ENCODE data around the gene RANBP9. TPM values are rescaled to one million over a fixed set of nuclear protein-coding genes. Genes with fewer than 3 reads are reported as not detected.

RANBP9 gene
- total RNA-seq, 1 donor from 2014 or later = 50.6 TPM

DNA sequence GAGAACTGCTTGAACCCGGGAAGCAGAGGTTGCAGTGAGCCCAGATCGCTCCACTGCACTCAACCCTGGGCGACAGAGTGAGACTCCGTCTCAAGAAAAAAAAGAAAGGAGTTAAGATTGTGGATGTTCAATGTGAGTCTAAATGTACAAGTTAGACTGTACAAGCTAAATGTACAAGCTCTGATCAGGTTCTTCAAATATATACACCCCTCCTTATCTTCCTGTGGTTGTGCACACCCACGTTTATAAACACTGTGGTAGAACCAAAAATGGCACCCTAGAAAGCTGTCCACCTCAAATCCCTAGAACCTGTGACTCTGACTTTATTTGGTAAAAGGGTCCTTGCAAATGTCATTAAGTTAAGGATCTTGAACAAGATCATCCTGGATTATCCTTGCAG is 11.2 kb upstream of the RANBP9 start:
- H3K9me3 ChIP-seq = no peaks in the 10 kb centered on the region
- no peaks in the 10 kb centered on the region for H3K4me1 ChIP-seq
- H3K27me3 ChIP-seq = no peaks in the 10 kb centered on the region
- intact Hi-C loops (cut with DNase I) = no loop called here
- H3K27ac ChIP-seq = no peak overlapping the region
- TF ChIP-seq POLR2AphosphoS5 (IDR thresholded peaks at IDR 0.05; ENCODE audit: insufficient read depth in 1 of 2, low read depth in 1 of 2) (no peak), POLR2A (IDR thresholded peaks at IDR 0.05) (no peak)
- TF ChIP-seq, protein P1, sequence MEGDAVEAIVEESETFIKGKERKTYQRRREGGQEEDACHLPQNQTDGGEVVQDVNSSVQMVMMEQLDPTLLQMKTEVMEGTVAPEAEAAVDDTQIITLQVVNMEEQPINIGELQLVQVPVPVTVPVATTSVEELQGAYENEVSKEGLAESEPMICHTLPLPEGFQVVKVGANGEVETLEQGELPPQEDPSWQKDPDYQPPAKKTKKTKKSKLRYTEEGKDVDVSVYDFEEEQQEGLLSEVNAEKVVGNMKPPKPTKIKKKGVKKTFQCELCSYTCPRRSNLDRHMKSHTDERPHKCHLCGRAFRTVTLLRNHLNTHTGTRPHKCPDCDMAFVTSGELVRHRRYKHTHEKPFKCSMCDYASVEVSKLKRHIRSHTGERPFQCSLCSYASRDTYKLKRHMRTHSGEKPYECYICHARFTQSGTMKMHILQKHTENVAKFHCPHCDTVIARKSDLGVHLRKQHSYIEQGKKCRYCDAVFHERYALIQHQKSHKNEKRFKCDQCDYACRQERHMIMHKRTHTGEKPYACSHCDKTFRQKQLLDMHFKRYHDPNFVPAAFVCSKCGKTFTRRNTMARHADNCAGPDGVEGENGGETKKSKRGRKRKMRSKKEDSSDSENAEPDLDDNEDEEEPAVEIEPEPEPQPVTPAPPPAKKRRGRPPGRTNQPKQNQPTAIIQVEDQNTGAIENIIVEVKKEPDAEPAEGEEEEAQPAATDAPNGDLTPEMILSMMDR (IDR thresholded peaks at IDR 0.05) = no peak
- H3K36me3 ChIP-seq = no peaks in the 10 kb centered on the region
- H3K4me3 ChIP-seq = no peak overlapping the region
- no peak for DNase-seq (ENCODE audit: extremely low spot score in 2 of 2)

DNA sequence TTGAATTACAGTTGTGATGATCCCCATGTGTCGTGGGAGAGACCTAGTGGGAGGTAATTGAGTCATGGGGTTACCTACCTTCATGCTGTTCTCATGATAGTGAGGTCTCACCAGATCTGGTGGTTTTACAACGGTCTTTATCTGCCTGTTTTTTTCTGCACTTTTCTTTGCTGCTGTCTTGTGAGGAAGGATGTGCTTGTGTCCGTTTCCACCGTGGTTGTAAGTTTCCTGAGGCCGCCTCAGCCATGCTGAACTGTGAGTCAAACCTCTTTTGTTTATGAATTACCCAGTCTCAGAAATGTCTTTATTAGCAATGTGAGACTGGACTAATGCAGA is 6.5 kb upstream of the RANBP9 start:
- no peak overlapping the region for H3K27ac ChIP-seq
- H3K36me3 ChIP-seq = no peaks in the 10 kb centered on the region
- no peaks in the 10 kb centered on the region for H3K9me3 ChIP-seq
- intact Hi-C loops (cut with DNase I) = no loop called here
- DNase-seq (ENCODE audit: extremely low spot score in 2 of 2) = no peak
- no peak overlapping the region for H3K4me3 ChIP-seq
- no peaks in the 10 kb centered on the region for H3K27me3 ChIP-seq
- TF ChIP-seq POLR2A (IDR thresholded peaks at IDR 0.05) (no peak), POLR2AphosphoS5 (IDR thresholded peaks at IDR 0.05; ENCODE audit: insufficient read depth in 1 of 2, low read depth in 1 of 2) (no peak)
- TF ChIP-seq, protein P1 (IDR thresholded peaks at IDR 0.05) = no peak
- peaks cover 3% of the 10 kb centered on the region for H3K4me1 ChIP-seq

DNA sequence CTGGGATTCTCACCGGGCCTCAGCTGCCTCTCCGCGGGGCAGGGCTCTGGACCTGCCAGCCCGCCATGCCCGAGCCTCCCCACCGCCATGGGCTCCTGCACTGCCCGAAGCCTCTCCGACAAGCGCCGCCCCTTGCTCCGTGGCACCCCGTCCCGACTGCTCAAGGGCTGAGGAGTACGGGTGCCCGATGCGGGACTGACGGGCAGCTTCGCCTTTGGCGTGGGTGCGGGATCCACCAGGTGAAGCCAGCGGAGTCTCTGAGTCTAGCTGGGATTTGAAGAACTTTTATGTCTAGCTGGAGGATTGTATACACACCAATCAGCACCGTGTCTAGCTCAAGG is 5.3 kb upstream of the RANBP9 start:
- Histone ChIP-seq H3K36me3 (no peaks in the 10 kb centered on the region), H3K4me1 (peaks cover 12% of the 10 kb centered on the region), H3K4me3 (no peak overlapping the region), H3K27me3 (no peaks in the 10 kb centered on the region), H3K27ac (no peak overlapping the region), H3K9me3 (no peaks in the 10 kb centered on the region)
- DNase-seq (ENCODE audit: extremely low spot score in 2 of 2) = no peak
- intact Hi-C loops (cut with DNase I) = no loop called here
- TF ChIP-seq POLR2A (IDR thresholded peaks at IDR 0.05) (no peak), POLR2AphosphoS5 (IDR thresholded peaks at IDR 0.05; ENCODE audit: insufficient read depth in 1 of 2, low read depth in 1 of 2) (no peak)

DNA sequence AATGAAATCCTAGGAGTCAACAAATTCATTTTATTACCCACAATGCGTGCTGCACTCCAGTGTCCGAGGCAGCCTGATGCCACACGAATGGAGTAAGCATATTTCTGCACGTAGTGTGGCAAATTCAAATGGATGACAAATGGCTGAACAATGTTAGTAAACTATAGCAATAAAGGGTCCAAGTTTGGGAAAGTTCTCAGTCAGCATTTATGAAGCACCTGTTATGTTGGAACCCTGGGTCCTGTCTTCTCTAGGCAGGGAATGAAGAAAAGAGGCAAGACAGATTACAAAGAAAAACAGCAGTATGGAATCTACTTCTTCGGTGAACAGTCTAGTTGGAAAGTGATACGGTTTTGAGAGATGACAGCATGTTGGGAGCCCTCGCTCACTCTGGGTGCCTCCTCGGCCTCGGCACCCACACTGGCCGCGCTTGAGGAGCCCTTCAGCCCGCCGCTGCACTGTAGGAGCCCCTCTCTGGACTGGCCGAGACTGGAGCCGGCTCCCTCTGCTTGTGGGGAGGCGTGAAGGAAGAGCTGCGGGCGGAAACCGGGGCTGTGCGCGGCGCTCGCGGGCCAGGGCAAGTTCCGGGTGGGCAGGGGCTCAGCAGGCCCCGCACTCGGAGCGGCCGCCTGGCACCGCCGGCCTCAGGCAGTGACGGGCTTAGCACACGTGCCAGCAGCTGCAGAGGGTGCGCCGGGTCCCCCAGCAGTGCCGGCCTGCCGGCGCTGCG is 4.8 kb upstream of the RANBP9 start:
- Histone ChIP-seq H3K4me3 (no peak overlapping the region), H3K27ac (no peak overlapping the region), H3K27me3 (no peaks in the 10 kb centered on the region), H3K4me1 (peaks cover 12% of the 10 kb centered on the region), H3K9me3 (no peaks in the 10 kb centered on the region), H3K36me3 (no peaks in the 10 kb centered on the region)
- no peak for DNase-seq (ENCODE audit: extremely low spot score in 2 of 2)
- intact Hi-C loops (cut with DNase I) = no loop called here
- no peak for TF ChIP-seq POLR2AphosphoS5 (IDR thresholded peaks at IDR 0.05; ENCODE audit: insufficient read depth in 1 of 2, low read depth in 1 of 2)
- TF ChIP-seq, protein P1 (IDR thresholded peaks at IDR 0.05) = no peak
- no peak for TF ChIP-seq POLR2A (IDR thresholded peaks at IDR 0.05)

DNA sequence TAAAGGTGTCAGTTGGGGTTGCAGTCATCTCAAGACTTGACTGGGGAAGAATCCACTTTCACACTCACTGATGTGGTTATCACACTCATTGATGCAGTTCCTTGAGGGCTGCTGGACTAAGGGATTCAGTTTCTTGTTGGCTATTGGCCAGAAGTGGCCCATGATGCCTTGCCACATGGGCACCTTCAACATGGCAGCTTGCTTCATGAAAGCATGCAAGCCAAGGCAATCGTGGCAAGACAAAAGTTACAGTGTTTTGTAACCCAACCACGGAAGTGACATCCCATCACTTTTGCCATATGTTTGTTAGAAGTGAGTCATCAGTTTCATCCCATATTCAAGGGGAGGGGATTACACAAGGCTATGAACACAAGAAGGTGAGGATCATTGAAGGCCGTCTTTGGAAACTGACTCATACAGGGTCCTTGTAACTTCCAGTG is 3.8 kb upstream of the RANBP9 start:
- Histone ChIP-seq H3K36me3 (no peaks in the 10 kb centered on the region), H3K4me3 (no peak overlapping the region), H3K4me1 (peaks cover 12% of the 10 kb centered on the region), H3K9me3 (no peaks in the 10 kb centered on the region), H3K27ac (no peak overlapping the region), H3K27me3 (no peaks in the 10 kb centered on the region)
- intact Hi-C loops (cut with DNase I) = no loop called here
- TF ChIP-seq POLR2A (IDR thresholded peaks at IDR 0.05) = no peak
- TF ChIP-seq POLR2AphosphoS5 (IDR thresholded peaks at IDR 0.05; ENCODE audit: insufficient read depth in 1 of 2, low read depth in 1 of 2) = no peak
- TF ChIP-seq, protein P1 (IDR thresholded peaks at IDR 0.05) = no peak
- DNase-seq (ENCODE audit: extremely low spot score in 2 of 2) = no peak

Data from vagina (tissue), 2 donors.